Brain pericyte (primary cell): ENCODE data around the gene LENG8.

Source experiments
- DNase-seq: peaks from one replicate; pipeline ENCODE4 v3.0.0-alpha.2; 2012; ENCODE audit warnings: low read depth, low spot score

LENG8 gene

DNA sequence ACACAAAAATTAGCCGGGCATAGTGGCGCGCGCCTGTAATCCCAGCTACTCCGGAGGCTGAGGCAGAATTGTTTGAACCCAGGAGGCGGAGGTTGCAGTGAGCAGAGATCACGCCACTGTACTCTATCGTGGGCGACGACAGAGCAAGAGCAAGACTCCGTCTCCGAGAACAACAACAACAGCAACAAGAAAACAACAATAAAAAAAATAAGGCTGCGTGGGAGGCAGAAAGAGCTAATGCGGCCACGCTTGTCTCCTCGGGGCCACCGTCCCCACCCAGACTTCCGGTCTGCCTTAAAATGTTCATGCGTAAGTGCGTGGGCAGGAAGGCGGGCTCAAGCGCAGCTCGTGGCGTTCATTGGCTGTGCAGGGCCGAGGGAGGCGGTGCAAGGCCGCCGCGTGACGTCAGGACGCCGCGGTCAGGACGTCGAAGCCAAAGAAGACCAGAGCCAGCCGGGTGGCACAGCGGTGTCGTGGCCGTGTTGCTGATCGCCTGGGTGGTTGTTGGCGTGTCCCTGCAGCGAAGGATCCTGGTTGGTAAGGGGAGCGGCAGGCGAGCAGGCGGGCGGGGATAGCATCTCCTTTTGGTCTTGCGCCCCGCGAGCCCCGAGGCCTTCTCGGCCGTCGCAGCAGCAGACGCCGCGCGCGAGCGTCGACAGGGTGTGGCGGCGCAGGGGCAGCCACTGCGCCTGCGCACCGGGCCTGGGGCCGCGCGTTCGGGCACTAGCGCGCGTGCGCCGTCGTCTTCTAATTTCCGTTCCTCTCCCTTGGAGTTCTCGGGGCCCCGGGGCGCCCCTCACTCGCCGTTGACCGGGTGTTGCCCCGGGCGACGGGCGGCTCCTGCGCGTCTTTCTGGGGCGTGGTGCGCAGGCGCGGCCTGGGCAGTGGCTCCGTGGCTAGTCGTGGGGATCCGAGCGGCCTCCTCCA, at the start of gene LENG8:
TSS of gene LENG8 (plus strand) at position 426 of the 927 bp plus-strand sequence. CDS start 2,146 bp downstream, outside the sequence.
- DNase-seq, result peak; percentile 98

DNA sequence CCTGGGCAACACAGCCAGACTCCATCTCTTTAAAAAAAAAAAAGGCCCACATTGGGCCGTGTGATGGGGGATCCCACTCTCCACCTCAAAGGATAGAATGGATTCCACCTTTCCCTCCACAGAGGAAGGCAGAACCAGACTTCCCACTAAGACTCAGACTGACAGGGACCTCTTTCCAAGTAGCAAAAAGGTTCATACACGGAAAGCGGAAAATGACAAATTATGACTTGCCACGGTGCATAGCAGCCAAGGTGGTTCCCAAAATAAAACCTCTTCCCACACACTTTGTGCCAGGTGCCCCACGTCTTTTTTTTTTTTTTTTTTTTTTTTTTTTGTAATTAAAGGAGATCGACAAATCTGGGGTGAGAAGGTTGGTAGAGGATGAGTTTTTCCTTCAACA, 48.1 kb upstream of the LENG8 start:
- DNase-seq, result no peak

DNA sequence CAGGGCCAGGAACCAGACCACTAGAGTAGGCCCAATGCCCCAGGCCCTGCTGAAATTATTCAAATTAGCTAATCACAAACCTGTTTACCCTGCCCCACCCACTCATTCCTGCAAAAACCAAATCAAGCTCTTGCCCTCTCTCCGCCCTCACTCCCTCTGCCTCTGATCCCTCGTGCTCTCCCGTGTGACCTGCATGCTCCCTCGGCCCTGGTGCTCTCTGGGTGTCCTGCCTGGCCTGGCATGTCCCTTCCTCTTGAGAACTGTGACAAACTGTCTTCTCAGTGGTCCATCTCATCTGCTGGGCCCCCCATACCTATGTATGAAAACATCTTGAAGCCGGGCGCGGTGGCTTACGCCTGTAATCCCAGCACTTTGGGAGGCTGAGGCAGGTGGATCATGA, 45.9 kb upstream of the LENG8 start:
- no peak for DNase-seq

DNA sequence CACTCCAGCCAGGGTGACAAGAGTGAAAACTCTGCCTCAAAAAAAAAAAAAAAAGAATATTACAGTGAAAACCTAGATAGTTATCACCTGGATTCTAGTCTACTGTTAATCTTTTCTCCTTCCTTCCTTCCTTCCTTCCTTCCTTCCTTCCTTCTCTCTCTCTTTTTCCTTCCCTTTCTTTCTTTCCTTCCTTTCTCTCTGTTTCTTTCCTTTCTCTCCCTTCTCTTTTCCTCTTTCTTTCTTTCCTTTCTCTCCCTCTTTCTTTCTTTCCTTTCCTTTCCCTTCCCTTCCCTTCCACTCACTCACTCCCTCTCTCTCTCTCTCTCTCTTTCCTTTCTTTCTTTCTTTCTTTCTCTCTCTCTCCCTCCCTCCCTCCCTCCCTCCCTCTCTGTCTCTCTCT, 43.4 kb upstream of the LENG8 start:
- DNase-seq, result no peak

DNA sequence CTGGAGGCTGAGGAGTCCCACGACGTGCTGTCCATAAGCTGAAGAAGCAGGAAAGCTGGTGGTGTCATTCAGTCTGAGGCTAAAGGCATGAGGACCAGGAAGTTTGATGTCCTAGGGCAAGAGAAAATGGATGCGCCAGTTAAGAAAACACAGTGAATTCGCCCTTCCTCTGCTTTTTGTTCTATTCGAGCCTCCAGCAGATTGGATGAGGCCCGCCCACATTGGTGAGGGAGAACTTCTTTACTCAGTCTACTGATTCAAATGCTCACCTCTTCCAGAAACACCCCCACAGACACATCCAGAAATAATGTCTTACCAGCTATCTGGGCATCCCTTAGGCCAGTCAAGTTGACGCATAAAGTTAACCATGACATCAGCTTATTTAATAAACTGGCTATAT, 41.2 kb upstream of the LENG8 start:
- DNase-seq, result no peak

DNA sequence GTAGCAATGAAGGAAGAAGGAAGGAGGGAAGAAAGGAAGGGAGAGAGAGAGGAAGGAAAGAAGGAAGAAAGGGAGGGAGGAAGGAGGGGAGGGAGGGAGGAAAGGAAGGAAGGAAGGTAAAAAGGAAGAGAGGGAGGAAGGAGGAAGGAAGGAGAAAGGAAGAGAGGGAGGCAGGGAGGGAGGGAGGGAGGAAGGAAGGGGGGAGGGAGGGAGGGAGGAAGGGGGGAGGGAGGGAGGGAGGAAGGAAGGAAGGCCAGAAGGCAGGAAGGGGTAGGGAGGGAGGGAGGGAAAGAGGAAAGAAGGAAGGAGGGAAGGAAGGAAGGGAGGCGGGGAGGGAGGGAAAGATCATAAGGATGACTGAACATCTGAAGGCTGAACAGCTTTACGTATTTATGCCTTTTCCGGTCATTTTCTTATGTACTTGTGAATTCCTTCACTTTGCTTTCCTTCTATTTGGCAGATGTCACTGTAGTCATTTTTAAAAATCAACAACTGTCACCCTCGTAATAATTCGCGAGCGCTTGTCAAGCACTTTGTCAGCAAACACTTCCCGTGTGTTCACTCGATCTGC, 40.5 kb upstream of the LENG8 start:
- no peak for DNase-seq

DNA sequence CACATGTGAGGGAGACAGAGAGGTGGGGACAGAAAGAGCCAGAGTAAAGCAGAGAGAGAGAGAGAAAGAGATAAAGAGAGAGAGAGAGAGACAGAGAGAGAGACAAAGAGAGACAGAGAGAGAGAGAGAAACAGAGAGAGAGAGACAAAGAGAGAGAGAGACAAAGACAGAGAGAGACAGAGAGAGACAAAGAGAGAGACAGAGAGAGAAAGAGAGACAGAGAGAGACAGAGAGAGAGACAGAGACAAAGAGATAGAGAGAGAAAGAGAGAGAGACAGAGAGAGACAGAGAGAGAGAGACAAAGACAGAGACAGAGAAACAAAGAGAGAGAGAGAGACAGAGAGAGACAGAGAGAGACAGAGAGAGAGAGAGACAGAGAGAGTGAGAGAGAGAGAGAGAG, 38.0 kb upstream of the LENG8 start:
- DNase-seq, result no peak

DNA sequence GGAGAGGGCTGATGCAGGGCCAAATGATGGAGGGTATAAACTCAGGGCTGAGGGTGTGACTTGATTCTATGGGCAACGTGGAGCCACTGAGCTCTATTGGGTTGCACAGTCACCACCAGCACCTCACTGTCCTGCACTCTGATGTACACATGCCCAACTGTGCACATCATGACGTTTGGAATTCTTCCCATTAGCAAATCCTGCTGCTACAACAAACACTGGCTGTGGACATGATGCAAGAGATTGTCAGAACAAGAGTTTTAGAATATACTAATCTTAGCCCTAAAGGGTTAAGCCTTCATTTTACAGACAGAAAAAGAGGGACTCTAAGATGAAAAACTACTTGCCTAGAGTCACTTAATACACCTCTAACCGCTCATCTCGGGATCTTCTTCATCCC, 36.1 kb upstream of the LENG8 start:
- DNase-seq, result no peak

DNA sequence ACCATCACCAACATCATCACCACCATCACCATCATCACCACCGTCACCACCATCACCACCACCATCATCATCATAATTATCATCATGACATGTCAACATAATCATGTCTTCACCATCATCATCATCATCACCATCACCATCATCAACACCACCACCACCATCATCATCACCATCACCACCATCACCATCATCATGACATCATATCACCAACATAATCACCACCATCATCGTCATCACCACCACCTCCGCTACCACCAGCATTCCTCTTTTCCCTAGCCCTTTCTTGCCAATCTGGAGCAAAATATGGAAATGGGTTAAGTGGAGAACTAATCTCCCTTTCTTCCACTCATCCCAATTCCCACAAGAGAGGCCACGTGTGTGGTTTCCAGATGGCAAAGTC, 34.8 kb upstream of the LENG8 start:
- DNase-seq, result no peak

DNA sequence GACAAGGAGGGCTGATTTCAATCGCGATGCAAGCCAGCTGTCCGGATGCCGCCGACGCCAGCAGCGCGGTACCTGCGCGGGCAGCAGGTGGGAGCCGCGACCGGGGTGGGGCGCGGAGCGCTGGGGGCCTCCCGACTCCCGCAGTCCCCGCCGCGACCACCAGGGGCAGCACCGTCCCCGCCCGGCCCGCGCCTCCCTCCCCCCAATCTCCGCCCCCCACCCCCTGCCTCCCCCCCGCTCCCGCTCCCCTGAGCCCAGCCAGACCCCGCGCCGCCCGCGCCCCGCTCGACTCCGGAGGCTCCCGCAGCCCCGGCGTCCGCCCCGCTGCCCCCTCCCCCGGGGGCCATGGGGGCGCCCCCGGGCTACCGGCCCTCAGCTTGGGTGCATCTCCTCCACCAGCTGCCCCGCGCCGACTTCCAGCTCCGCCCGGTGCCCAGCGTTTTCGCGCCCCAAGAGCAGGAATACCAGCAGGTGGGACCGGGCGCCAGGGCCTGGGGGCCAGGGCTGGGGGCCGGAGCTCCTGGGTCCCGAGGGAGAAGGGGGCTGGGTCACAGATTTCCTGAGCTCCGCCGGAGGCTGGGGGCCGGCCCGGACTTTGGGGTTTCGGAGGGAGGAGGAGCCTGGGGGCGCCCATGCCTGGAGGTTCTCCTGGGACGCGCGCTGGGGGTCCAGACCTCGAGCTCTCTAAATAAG, 33.6 kb upstream of the LENG8 start, which contains the start of gene TTYH1:
TSS of gene TTYH1 (plus strand) at position 257 of the 693 bp plus-strand sequence. CDS start at position 346, 89 bp downstream.
- DNase-seq, result no peak

DNA sequence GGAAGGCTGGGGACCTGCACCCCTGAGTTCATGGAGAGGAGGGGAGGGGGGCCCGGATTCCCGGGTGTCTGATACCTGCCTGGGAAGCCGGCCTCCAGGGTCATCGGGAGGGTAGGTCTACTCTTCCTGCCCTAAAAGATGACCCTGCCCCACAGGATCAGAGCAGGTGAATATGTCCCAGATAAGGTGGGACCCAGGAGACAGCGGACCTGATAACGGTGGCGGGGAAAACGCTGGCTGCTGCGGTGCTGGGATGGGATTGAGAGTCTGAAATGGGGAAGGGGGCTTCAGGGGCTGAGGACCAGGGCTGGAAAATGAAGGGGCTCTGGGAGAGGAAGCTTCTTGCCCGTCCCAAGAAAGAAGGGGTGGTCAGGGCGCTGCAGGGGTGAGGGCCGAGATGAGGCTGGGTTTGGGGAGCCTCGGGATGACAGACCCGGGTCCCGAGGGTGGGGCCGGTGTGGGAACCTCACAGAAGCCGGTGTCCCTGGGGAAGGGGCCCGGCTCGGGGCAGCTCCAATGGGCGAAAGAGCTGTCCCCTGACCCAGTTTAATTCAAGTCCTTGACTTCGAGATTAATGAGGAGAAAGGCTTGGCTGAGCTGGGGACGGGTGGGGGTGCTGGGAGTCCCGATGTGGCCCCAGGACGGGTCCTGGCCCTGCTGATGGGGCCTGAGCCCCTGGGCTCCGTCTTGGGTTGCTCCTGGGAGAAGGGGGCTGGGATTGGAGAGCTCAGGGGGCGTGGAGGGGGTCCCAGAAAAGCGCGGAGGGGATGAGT, 32.9 kb upstream of the LENG8 start:
- no peak for DNase-seq

DNA sequence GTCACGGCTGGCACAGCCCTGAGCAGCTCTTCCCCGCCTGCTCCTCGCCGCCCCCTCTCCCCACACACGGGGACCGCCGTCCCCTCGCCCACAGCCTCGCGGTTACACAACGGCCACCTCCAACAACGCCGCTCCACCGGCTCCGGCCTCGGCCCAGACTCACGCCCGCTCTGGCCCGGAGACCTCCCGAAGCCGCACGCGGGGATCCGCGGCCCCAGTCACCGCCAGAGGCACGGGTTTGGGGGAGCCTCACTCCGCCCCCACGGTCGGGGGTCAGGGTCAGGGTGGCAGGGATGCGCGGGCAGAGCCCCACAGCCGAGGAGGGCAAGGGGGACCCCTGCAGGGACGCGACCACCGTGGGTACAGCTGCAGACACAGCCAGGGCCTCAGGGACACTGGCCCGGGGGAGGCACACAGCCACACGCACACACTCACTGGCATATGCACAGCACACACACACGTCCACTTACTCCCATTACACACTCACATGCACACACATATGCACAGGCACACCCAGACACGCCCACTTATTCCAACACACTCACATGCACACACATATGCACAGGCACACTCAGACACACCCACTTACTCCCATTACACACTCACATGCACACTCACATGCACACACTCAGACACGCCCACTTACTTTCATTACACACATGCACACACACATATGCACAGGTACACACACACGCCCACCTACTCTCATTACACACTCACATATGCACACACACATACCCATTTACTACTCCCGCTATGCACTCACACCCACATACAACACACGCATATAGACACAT, 32.1 kb upstream of the LENG8 start:
- no peak for DNase-seq

DNA sequence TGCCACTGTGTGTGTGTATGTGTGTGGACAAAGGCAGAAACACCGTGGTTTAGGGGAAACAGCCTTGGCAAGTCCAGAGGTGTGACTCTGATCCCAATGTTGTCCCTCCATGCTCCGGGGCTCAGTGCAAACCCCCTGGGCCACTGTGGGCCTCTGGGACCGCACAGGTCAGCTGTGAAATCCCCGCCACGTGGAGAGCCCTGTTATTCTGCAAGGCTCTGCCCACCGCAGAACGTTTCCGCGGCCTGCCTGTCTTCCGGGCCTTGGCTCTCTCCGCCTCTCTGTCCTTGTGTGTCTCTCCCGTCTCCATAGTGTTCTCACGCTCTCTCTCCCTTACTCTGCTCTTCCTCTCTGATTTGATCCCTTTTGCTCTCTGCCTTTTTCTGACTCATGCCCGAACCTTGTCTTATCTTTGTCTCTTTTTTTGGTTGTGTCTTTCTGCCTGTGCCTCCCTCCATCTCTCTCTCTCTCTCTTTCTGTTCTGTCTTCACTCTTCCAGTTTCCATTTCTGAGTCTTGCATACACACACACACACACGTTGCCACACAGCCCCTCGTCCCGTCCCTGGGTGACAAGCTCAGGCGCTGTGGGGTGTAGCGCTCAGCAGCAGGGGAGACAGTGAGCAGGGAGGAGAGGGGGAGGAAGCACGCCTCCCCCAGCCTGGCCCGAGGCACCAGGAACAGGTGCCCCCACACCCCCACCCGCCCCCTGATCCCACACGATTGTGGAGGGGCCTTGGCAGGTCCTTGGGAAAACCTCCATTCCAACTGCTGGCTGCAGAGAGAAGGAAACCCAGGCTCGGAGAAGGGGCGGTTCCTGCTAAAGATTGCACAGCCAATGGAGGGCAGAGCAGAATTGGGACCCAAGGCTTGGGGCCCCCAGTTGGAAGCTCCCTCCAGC, 30.7 kb upstream of the LENG8 start:
- no peak for DNase-seq

DNA sequence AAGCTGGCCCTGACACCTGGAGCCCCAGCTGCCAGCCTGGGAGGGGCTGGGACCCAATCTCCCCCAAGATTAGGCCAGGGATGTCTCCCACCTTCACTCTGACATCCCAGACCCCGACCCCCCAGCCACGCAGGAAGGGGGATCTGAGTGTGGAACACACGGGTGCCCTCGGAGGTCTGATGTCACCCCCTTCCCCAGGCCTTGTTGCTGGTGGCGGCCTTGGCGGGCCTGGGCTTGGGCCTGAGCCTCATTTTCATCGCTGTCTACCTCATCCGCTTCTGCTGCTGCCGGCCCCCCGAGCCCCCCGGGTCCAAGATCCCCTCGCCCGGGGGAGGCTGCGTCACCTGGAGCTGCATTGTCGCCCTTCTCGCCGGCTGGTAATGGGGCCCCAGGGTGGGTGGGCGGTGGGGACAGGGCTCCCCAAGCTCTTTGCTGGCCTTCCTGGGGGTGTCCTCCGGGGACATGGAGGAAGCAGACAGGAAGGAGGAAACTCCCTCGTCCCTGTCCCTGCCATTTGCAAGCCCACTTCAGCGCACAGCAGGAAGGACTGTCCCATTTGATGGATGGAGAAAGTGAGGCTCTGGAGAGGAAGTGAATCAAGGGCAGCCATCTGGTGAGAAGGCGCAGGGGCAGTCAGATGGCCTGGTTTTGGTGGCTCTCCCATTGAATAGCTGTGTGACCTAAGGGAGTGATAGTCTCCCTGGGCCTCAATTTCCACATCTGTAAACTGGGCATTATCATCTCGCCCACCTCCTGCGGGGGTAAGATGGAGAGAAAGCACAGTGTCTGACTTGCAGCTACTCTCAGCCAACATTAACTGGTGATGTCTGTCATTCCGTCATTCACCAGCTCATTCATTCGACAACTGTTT, 29.8 kb upstream of the LENG8 start:
- DNase-seq, result no peak

DNA sequence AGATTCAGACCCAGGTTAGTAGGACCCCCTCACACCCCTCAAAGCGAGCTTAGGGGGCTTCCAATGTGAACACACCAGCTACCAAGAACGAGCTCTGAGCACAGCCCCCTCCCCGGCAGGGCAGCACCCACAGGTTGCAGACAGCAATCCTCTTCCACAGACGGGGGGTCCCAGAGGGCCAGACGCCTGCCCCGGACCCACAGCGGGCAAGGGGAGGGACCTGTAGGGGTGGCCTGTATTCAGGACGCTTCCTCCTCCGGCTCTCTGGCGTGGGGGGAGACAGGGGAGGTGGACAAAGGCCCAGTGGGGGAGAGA, 29.0 kb upstream of the LENG8 start:
- DNase-seq, result no peak

DNA sequence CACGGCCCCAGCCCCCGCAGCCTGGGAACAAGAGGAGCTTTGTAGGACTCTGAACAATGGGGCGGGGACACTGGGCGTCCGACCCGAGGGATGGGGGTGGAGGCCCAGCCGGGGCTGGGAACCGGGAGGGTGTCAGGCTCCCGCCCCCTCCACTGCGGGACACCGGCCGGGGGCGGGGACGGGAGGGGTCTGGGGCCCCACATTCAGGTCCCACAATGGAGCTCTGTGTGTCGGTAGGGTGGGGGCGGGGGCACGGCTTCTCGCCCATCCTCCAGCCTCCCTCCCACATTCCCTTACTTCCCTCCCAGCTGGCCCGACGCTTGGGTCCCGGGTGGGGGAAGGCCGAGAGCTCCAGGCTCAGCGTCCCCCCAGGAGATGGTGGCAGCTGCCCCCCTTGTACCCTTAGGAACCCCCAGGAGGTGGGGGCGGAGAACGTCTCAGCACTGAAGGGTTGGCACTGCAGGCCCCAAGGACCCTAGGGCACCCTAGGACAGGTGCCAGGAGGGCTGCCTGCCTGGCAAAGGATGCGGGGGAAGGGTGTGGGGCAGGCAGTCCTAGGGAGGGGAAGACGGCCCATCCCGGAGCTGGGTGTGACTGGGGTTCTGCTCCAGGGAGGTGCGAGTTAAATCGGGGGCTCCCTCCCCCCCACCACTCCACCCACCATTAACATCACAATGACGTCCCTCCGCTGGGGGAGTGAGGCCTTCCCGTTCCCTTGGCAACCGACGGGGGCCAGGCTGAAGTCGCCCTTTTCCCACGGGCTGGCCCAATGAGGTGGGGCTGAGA, 28.4 kb upstream of the LENG8 start:
- DNase-seq, result no peak

DNA sequence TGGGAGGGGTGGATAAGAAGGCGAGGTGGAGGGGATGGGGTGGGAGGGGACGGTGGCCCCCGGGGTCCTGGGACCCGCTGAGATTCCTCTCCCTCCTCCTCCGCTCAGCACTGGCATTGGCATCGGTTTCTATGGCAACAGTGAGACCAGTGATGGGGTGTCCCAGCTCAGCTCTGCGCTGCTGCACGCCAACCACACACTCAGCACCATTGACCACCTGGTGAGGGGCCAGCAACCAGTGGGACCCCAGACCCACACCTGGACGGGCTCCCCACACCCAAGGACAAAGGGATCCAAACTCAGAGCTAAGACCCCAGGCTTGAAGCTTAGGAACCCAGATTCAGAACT, 27.9 kb upstream of the LENG8 start:
- DNase-seq, result no peak

DNA sequence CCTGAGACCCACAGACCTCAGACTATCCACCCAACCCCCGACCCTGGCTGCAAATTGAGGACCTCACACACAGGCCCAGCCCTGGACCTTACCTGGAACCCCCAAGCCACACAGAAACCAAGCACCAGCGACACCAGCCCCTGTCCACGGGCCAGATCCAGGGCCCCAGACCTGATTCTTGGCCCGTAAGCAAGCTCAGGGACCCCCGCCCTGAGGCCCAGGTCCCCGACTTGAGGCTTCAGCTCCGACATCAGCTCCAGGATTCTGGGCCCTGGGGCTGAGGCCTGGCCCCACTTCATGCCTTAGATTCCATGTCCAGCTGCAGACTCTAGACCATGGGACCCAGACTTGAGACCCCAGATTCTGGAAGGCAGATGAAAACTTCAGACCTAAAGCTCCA, 27.5 kb upstream of the LENG8 start:
- no peak for DNase-seq
